HEK293 (cell line): ENCODE measurements around the gene FBXW2.
A peak's percentile ranks its signal among the peaks of the same experiment; 100 is the strongest.

Source experiments
- CTCF ChIA-PET: fragments of 350-600 bp; formaldehyde crosslinking; extraction: SDS; loops from one replicate; lab custom pipeline; 2021; ENCODE audit warnings: antibody characterized with exemption; lab: Yijun Ruan, JAX
- POLR2A ChIA-PET: fragments of 300-600 bp; formaldehyde crosslinking; extraction: SDS; loops from one replicate; lab custom pipeline; 2020; ENCODE audit warnings: antibody characterized with exemption, inconsistent platforms; lab: Yijun Ruan, JAX
- H3K27ac ChIP-seq: fragments of 200-500 bp; sonication (Bioruptor generic); 2 replicates; pipeline ENCODE4 v1.5.1; 2014; ENCODE audit warnings: low read depth, low read length, control low read depth, inconsistent platforms; ENCODE audit errors: extremely low read depth
- H3K36me3 ChIP-seq, 2 experiments: fragments of 200-500 bp in 1 of 2; sonication (Bioruptor generic) in 1 of 2; 1 replicate in 1 of 2; 2 replicates in 1 of 2; pipeline ENCODE4 v1.5.1; 2014 to 2017; ENCODE audit warnings: inconsistent platforms in 2 of 2, low read length in 2 of 2; ENCODE audit not compliant: control insufficient read depth in 2 of 2, insufficient read depth in 1 of 2
- H3K4me1 ChIP-seq: fragments of 200-500 bp; sonication (Bioruptor generic); 2 replicates; pipeline ENCODE4 v1.5.1; 2014; ENCODE audit warnings: mild to moderate bottlenecking, low read length, inconsistent platforms; ENCODE audit not compliant: control insufficient read depth, insufficient read depth
- H3K4me3 ChIP-seq: 2 replicates; pipeline ENCODE4 v1.5.1; 2011; ENCODE audit warnings: low read depth, mild to moderate bottlenecking, control low read depth, low read length, moderate library complexity
- H3K9me3 ChIP-seq: fragments of 200-500 bp; sonication (Bioruptor generic); 2 replicates; pipeline ENCODE4 v1.5.1; 2014; ENCODE audit warnings: low read depth, low read length, inconsistent platforms; ENCODE audit not compliant: control insufficient read depth, insufficient read depth
- BCL11B ChIP-seq: fragments of 450-650 bp; formaldehyde crosslinking; IDR thresholded peaks from 2 replicates; pipeline ENCODE4 v1.5.1; 2016; ENCODE audit warnings: low read depth, missing biosample characterization, missing genetic modification characterization
- HOXD13 ChIP-seq: sonication (generic); formaldehyde crosslinking; IDR thresholded peaks from 2 replicates; pipeline ENCODE4 v1.8.0; 2022; ENCODE audit warnings: missing genetic modification reagents, borderline replicate concordance
- RBAK ChIP-seq: fragments of 450-650 bp; formaldehyde crosslinking; IDR thresholded peaks from 2 replicates; pipeline ENCODE4 v1.5.1; 2016; ENCODE audit warnings: missing biosample characterization, missing genetic modification characterization
- SETDB1 ChIP-seq: IDR thresholded peaks from one replicate; pipeline ENCODE4 v1.6.1; 2017; ENCODE audit warnings: mild to moderate bottlenecking, low read length, moderate library complexity, mixed read lengths; ENCODE audit not compliant: insufficient read length
- ZBTB17 ChIP-seq: fragments of 450-650 bp; formaldehyde crosslinking; IDR thresholded peaks from 2 replicates; pipeline ENCODE4 v1.5.1; 2016; ENCODE audit warnings: missing biosample characterization, missing genetic modification characterization
- ZBTB20 ChIP-seq: fragments of 450-650 bp; formaldehyde crosslinking; IDR thresholded peaks from 2 replicates; pipeline ENCODE4 v1.5.1; 2016; ENCODE audit warnings: missing biosample characterization, missing genetic modification characterization
- ZFP41 ChIP-seq: fragments of 450-650 bp; formaldehyde crosslinking; IDR thresholded peaks from 2 replicates; pipeline ENCODE4 v1.5.1; 2016; ENCODE audit warnings: missing biosample characterization, missing genetic modification characterization, borderline replicate concordance
- ZNF121 ChIP-seq: fragments of 450-650 bp; formaldehyde crosslinking; IDR thresholded peaks from 2 replicates; pipeline ENCODE4 v1.5.1; 2016; ENCODE audit warnings: missing biosample characterization, missing genetic modification characterization
- ZNF132 ChIP-seq: fragments of 450-650 bp; formaldehyde crosslinking; IDR thresholded peaks from 2 replicates; pipeline ENCODE4 v1.5.1; 2017; ENCODE audit warnings: missing biosample characterization, missing genetic modification characterization, borderline replicate concordance
- ZNF19 ChIP-seq: fragments of 450-650 bp; formaldehyde crosslinking; IDR thresholded peaks from 2 replicates; pipeline ENCODE4; 2016; ENCODE audit warnings: missing biosample characterization, missing genetic modification characterization, low read depth
- ZNF24 ChIP-seq: fragments of 450-650 bp; formaldehyde crosslinking; IDR thresholded peaks from 2 replicates; pipeline ENCODE4 v1.5.1; 2016; ENCODE audit warnings: missing biosample characterization, missing genetic modification characterization
- ZNF350 ChIP-seq: fragments of 450-650 bp; formaldehyde crosslinking; IDR thresholded peaks from 2 replicates; pipeline ENCODE4 v1.5.0; 2017; ENCODE audit warnings: missing biosample characterization, mild to moderate bottlenecking, missing genetic modification characterization
- ZNF354C ChIP-seq: fragments of 450-650 bp; formaldehyde crosslinking; IDR thresholded peaks from 2 replicates; pipeline ENCODE4 v1.5.1; 2016; ENCODE audit warnings: missing biosample characterization, missing genetic modification characterization, low read depth, borderline replicate concordance
- ZNF404 ChIP-seq: fragments of 450-650 bp; formaldehyde crosslinking; IDR thresholded peaks from 2 replicates; pipeline ENCODE4 v1.5.1; 2017; ENCODE audit warnings: missing biosample characterization, missing genetic modification characterization
- ZNF561 ChIP-seq: fragments of 450-650 bp; IDR thresholded peaks from 2 replicates; pipeline ENCODE4 v1.5.1; 2018; ENCODE audit warnings: missing biosample characterization, missing genetic modification characterization, borderline replicate concordance
- ZNF623 ChIP-seq: fragments of 450-650 bp; formaldehyde crosslinking; IDR thresholded peaks from 2 replicates; pipeline ENCODE4 v1.5.1; 2016; ENCODE audit warnings: missing biosample characterization, missing genetic modification characterization
- ZNF658 ChIP-seq: fragments of 450-650 bp; formaldehyde crosslinking; IDR thresholded peaks from 2 replicates; pipeline ENCODE4; 2016; ENCODE audit warnings: missing biosample characterization, missing genetic modification characterization
- ZNF664 ChIP-seq: fragments of 450-650 bp; formaldehyde crosslinking; IDR thresholded peaks from 2 replicates; pipeline ENCODE4 v1.5.1; 2016; ENCODE audit warnings: missing biosample characterization, missing genetic modification characterization
- ZNF76 ChIP-seq: fragments of 450-650 bp; formaldehyde crosslinking; IDR thresholded peaks from 2 replicates; pipeline ENCODE4; 2016; ENCODE audit warnings: low read depth, missing biosample characterization, missing genetic modification characterization, borderline replicate concordance
- ZSCAN23 ChIP-seq: fragments of 450-650 bp; formaldehyde crosslinking; IDR thresholded peaks from 2 replicates; pipeline ENCODE4 v1.5.1; 2016; ENCODE audit warnings: missing biosample characterization, missing genetic modification characterization
- TF ChIP-seq, protein P1 (sequence below): fragments of 450-650 bp; formaldehyde crosslinking; IDR thresholded peaks from 2 replicates; pipeline ENCODE4 v1.5.1; 2017; ENCODE audit warnings: missing biosample characterization, missing genetic modification characterization
- TF ChIP-seq, protein P2 (sequence below): fragments of 450-650 bp; formaldehyde crosslinking; IDR thresholded peaks from 2 replicates; pipeline ENCODE4 v1.5.1; 2016; ENCODE audit warnings: missing biosample characterization, missing genetic modification characterization
- TF ChIP-seq, protein P3 (sequence below): fragments of 450-650 bp; formaldehyde crosslinking; IDR thresholded peaks from 2 replicates; pipeline ENCODE4 v1.5.1; 2017; ENCODE audit warnings: missing biosample characterization, missing genetic modification characterization
- TF ChIP-seq, protein P4 (sequence below): fragments of 450-650 bp; formaldehyde crosslinking; IDR thresholded peaks from 2 replicates; pipeline ENCODE4 v1.5.1; 2016; ENCODE audit warnings: missing biosample characterization, missing genetic modification characterization
- TF ChIP-seq, protein P5 (sequence below): fragments of 450-650 bp; formaldehyde crosslinking; IDR thresholded peaks from 2 replicates; pipeline ENCODE4 v1.5.1; 2017; ENCODE audit warnings: missing biosample characterization, missing genetic modification characterization
- TF ChIP-seq, protein P6 (sequence below): fragments of 450-650 bp; formaldehyde crosslinking; IDR thresholded peaks from 2 replicates; pipeline ENCODE4 v1.5.1; 2016; ENCODE audit warnings: missing biosample characterization, missing genetic modification characterization

The FBXW2 gene

DNA sequence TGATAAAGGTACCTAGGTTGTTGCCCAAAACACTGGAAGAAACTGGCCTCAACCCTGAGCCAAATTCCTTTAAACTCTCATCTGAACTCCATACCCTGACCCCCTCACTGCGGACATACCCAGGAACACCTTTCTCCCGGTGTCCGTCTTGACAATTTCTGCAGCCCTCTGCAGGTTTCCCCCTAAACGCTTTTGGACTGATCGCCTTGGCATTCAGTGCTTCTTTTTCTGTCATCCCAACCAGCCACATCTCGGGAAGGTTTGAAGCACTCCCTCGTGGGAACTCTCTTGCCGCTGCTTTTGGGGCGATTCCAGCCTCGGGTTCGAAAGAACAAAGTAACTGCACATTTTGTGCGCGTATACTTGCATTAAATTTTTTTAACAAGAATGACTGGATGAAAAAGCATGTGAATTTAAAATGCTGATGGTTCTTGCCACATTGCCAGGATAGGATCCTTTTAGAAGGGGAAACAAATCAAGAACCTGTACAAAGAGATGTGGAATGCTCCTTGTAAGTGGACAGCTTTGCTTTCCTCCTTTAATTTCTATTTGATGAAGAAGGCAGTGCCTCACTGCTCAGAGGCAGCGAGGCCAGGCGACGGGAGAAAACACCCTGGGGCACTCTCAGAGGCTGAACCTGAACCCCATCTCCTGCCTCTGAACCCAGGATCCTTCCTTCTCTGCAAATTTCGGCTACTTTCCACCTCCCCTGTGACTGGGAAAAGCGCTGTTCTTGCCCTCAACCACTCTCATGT, 48.9 kb upstream of the FBXW2 start:
- ChIA-PET CTCF (interaction anchor here (0.9 kb wide), 1 partner anchor 21 kb away, joined by 3 read pairs; no protein-coding TSS in a partner anchor), POLR2A (interaction anchor here (0.5 to 0.8 kb wide), 2 partner anchors 33 to 214 kb away, joined by 3 to 5 read pairs; no protein-coding TSS in a partner anchor)
- no peaks in the 10 kb centered on the region for H3K4me1 ChIP-seq
- no peak overlapping the region; the same call in 1 of the 2 replicates for H3K27ac ChIP-seq
- H3K9me3 ChIP-seq = no peaks in the 10 kb centered on the region
- H3K4me3 ChIP-seq = peak overlapping the region; percentile 55
- H3K36me3 ChIP-seq = no peaks in the 10 kb centered on the region
- TF ChIP-seq ZNF623 (tag by site-specific recombination) = no peak
- no peak for TF ChIP-seq ZNF404 (tag by site-specific recombination)
- no peak for TF ChIP-seq ZNF664 (tag by site-specific recombination)
- TF ChIP-seq ZNF658 (tag by site-specific recombination) = no peak
- no peak for TF ChIP-seq ZBTB17
- TF ChIP-seq RBAK = no peak
- TF ChIP-seq ZNF19 (tag by site-specific recombination) = no peak
- TF ChIP-seq ZNF24 (tag by site-specific recombination) = no peak
- TF ChIP-seq, protein P1, sequence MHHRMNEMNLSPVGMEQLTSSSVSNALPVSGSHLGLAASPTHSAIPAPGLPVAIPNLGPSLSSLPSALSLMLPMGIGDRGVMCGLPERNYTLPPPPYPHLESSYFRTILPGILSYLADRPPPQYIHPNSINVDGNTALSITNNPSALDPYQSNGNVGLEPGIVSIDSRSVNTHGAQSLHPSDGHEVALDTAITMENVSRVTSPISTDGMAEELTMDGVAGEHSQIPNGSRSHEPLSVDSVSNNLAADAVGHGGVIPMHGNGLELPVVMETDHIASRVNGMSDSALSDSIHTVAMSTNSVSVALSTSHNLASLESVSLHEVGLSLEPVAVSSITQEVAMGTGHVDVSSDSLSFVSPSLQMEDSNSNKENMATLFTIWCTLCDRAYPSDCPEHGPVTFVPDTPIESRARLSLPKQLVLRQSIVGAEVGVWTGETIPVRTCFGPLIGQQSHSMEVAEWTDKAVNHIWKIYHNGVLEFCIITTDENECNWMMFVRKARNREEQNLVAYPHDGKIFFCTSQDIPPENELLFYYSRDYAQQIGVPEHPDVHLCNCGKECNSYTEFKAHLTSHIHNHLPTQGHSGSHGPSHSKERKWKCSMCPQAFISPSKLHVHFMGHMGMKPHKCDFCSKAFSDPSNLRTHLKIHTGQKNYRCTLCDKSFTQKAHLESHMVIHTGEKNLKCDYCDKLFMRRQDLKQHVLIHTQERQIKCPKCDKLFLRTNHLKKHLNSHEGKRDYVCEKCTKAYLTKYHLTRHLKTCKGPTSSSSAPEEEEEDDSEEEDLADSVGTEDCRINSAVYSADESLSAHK (tag by site-specific recombination) = no peak
- TF ChIP-seq ZBTB20 (tag by site-specific recombination) = no peak
- no peak for TF ChIP-seq ZSCAN23 (tag by site-specific recombination)
- TF ChIP-seq BCL11B (tag by site-specific recombination) = no peak
- TF ChIP-seq, protein P2, sequence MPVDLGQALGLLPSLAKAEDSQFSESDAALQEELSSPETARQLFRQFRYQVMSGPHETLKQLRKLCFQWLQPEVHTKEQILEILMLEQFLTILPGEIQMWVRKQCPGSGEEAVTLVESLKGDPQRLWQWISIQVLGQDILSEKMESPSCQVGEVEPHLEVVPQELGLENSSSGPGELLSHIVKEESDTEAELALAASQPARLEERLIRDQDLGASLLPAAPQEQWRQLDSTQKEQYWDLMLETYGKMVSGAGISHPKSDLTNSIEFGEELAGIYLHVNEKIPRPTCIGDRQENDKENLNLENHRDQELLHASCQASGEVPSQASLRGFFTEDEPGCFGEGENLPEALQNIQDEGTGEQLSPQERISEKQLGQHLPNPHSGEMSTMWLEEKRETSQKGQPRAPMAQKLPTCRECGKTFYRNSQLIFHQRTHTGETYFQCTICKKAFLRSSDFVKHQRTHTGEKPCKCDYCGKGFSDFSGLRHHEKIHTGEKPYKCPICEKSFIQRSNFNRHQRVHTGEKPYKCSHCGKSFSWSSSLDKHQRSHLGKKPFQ (tag by site-specific recombination) = no peak
- TF ChIP-seq, protein P3, sequence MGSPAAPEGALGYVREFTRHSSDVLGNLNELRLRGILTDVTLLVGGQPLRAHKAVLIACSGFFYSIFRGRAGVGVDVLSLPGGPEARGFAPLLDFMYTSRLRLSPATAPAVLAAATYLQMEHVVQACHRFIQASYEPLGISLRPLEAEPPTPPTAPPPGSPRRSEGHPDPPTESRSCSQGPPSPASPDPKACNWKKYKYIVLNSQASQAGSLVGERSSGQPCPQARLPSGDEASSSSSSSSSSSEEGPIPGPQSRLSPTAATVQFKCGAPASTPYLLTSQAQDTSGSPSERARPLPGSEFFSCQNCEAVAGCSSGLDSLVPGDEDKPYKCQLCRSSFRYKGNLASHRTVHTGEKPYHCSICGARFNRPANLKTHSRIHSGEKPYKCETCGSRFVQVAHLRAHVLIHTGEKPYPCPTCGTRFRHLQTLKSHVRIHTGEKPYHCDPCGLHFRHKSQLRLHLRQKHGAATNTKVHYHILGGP (tag by site-specific recombination) = no peak
- TF ChIP-seq ZNF350 (tag by site-specific recombination) = no peak

DNA sequence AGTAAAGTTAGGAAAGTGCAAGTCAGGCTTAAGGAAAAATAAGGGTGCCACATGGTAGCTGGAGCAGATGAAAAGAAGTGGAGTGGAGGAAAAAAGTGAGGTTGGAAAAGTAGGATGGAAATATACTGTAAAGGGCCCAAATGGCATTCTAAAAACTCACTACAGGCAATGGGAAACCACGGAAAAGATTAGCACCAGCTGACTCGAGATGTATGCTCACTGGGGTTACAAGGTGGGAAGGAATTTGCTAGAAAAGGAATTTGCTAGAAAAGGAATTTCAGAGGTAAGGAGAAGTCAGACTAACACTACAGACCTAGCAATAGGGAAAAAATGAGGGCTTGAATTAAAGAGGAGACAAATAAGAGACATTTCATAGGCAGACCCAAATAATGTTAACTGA, 45.9 kb upstream of the FBXW2 start:
- ChIA-PET POLR2A (no interaction called here), CTCF (no interaction called here)
- no peaks in the 10 kb centered on the region for H3K4me1 ChIP-seq
- H3K27ac ChIP-seq = no peak overlapping the region
- no peaks in the 10 kb centered on the region for H3K9me3 ChIP-seq
- H3K36me3 ChIP-seq = no peaks in the 10 kb centered on the region
- H3K4me3 ChIP-seq = no peak overlapping the region
- TF ChIP-seq ZNF121 (tag by site-specific recombination) (no peak), HOXD13 (CRISPR knock-in tag) (no peak), ZNF354C (tag by site-specific recombination) (no peak), ZNF561 (tag by site-specific recombination) (no peak), ZNF76 (tag by site-specific recombination) (no peak), SETDB1 (no peak), ZFP41 (tag by site-specific recombination) (no peak), ZNF132 (tag by site-specific recombination) (no peak)
- TF ChIP-seq, protein P4, sequence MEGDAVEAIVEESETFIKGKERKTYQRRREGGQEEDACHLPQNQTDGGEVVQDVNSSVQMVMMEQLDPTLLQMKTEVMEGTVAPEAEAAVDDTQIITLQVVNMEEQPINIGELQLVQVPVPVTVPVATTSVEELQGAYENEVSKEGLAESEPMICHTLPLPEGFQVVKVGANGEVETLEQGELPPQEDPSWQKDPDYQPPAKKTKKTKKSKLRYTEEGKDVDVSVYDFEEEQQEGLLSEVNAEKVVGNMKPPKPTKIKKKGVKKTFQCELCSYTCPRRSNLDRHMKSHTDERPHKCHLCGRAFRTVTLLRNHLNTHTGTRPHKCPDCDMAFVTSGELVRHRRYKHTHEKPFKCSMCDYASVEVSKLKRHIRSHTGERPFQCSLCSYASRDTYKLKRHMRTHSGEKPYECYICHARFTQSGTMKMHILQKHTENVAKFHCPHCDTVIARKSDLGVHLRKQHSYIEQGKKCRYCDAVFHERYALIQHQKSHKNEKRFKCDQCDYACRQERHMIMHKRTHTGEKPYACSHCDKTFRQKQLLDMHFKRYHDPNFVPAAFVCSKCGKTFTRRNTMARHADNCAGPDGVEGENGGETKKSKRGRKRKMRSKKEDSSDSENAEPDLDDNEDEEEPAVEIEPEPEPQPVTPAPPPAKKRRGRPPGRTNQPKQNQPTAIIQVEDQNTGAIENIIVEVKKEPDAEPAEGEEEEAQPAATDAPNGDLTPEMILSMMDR (tag by site-specific recombination) = no peak
- TF ChIP-seq, protein P5, sequence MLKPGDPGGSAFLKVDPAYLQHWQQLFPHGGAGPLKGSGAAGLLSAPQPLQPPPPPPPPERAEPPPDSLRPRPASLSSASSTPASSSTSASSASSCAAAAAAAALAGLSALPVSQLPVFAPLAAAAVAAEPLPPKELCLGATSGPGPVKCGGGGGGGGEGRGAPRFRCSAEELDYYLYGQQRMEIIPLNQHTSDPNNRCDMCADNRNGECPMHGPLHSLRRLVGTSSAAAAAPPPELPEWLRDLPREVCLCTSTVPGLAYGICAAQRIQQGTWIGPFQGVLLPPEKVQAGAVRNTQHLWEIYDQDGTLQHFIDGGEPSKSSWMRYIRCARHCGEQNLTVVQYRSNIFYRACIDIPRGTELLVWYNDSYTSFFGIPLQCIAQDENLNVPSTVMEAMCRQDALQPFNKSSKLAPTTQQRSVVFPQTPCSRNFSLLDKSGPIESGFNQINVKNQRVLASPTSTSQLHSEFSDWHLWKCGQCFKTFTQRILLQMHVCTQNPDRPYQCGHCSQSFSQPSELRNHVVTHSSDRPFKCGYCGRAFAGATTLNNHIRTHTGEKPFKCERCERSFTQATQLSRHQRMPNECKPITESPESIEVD (tag by site-specific recombination) = no peak
- TF ChIP-seq, protein P6, sequence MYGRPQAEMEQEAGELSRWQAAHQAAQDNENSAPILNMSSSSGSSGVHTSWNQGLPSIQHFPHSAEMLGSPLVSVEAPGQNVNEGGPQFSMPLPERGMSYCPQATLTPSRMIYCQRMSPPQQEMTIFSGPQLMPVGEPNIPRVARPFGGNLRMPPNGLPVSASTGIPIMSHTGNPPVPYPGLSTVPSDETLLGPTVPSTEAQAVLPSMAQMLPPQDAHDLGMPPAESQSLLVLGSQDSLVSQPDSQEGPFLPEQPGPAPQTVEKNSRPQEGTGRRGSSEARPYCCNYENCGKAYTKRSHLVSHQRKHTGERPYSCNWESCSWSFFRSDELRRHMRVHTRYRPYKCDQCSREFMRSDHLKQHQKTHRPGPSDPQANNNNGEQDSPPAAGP (tag by site-specific recombination) = no peak
